Prostate gland (tissue), 2 donors: ENCODE results near the gene C14orf132. TPM values are rescaled to one million over a fixed set of nuclear protein-coding genes. Genes with fewer than 3 reads are reported as not detected.

Experiments
- DNase-seq: peaks from one replicate; pipeline ENCODE4 v3.0.0-alpha.2; 2019; ENCODE audit warnings: low spot score
- H3K27ac ChIP-seq, 2 donors: fragments of 200-600 bp; sonication (generic); 2 replicates each; pipeline ENCODE4 v1.5.1; 2017 to 2019
- H3K27me3 ChIP-seq: fragments of 200-600 bp; sonication (generic); replicated peaks from 2 replicates; pipeline ENCODE4 v1.5.1; 2019; ENCODE audit not compliant: insufficient read depth
- H3K36me3 ChIP-seq, 2 donors: fragments of 200-600 bp; sonication (generic); 1 replicate in 1 of 2; 2 replicates in 1 of 2; pipeline versions ENCODE4 v1.5.1 to v1.8.1; 2017 to 2019
- H3K4me1 ChIP-seq: fragments of 200-600 bp; sonication (generic); replicated peaks from 2 replicates; pipeline ENCODE4 v1.5.1; 2019
- H3K4me3 ChIP-seq, 2 donors: fragments of 200-600 bp; sonication (generic); 2 replicates each; pipeline ENCODE4 v1.5.1; 2017 to 2019
- H3K9me3 ChIP-seq: fragments of 200-600 bp; sonication (generic); 2 replicates; pipeline ENCODE4 v1.5.1; 2017
- CTCF ChIP-seq, 4 experiments: fragments of 200-600 bp in 2 of 4; fragments of 450-650 bp in 2 of 4; sonication (generic) in 2 of 4; IDR thresholded peaks; 1 replicate in 3 of 4; 2 replicates in 1 of 4; pipeline ENCODE4 v1.5.1; 2016 to 2019; ENCODE audit warnings: antibody characterized with exemption in 4 of 4, mild to moderate bottlenecking in 2 of 4, moderate library complexity in 2 of 4
- POLR2A ChIP-seq: fragments of 450-650 bp; IDR thresholded peaks from one replicate; pipeline ENCODE4 v1.6.1; 2016; ENCODE audit warnings: antibody characterized with exemption, mild to moderate bottlenecking
- POLR2AphosphoS5 ChIP-seq: sonication (generic); formaldehyde crosslinking; IDR thresholded peaks from one replicate; pipeline ENCODE4 v1.6.1; 2017; ENCODE audit warnings: antibody characterized with exemption
- WGBS: methylation state at CpG from one replicate; pipeline ENCODE4 v1.1.5; 2018; 5-methylcytosine and 5-hydroxymethylcytosine counted together
- intact Hi-C: fragments of 100-400 bp; cut with DNase I; formaldehyde crosslinking; loops from one replicate; pipeline ENCODE4 v1.14.2; 2022
- total RNA-seq, 2 donors: library from RNA; depleted of rRNA; stranded (reverse); fragments of >200 nt; gene quantifications; one replicate each; pipeline ENCODE4 v1.1.0, GENCODE V29; 2016

The C14orf132 gene
- total RNA-seq, 2 donors from 2014 or later: 6.6 to 7.8 TPM

DNA sequence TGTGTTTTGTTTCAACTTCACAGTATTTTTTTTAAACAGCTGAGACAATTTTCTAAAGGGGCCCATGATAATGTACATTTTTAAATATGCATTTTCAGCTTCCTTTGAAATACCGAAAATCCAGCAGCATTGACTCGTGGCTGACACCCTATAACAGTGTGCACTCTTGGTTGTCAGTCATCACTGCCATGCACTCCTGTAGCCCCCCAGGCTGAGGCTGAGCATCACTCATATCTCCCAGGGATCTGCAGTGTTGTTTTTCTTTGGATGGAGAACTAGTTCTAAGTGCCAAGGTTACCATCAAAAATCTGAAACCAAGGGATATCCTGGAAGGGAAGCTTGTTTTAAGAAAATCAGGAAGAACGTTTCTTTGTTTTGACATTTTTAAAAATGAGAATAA is 81.2 kb downstream of the C14orf132 start:
- no peaks in the 10 kb centered on the region for H3K4me1 ChIP-seq
- no peaks in the 10 kb centered on the region for H3K27me3 ChIP-seq
- TF ChIP-seq CTCF (IDR thresholded peaks at IDR 0.05) (no peak), POLR2AphosphoS5 (no peak), POLR2A (no peak)
- no peak overlapping the region for H3K4me3 ChIP-seq
- no peak overlapping the region for H3K27ac ChIP-seq
- intact Hi-C loops: no loop called here
- WGBS: 67% methylated on average over 3 of the region's 3 CpGs
- DNase-seq: no peak
- no peaks in the 10 kb centered on the region for H3K9me3 ChIP-seq
- H3K36me3 ChIP-seq: no peaks in the 10 kb centered on the region

DNA sequence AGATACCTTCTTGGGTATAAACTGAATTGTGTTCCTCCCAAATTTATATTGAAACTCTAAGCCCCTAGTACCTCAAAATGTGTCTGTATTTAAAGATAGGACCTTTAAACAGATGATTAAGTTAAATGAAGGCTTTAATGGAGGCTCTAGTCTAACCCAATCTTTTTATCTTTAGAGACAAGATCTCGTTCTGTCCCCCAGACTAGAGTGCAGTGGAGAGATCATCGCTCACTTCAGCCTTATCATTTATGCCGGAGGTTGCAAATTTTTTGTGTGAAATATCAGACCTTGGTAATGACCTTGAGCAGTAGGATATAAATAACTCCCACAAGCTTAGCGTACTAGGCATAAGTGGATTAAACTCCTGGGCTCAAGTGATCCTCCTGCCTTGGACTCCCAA is 81.8 kb downstream of the C14orf132 start:
- Histone ChIP-seq H3K4me3 (no peak overlapping the region), H3K27me3 (no peaks in the 10 kb centered on the region), H3K36me3 (no peaks in the 10 kb centered on the region), H3K4me1 (no peaks in the 10 kb centered on the region), H3K9me3 (no peaks in the 10 kb centered on the region), H3K27ac (no peak overlapping the region)
- intact Hi-C loops: no loop called here
- TF ChIP-seq POLR2AphosphoS5: no peak
- TF ChIP-seq CTCF (IDR thresholded peaks at IDR 0.05): no peak
- TF ChIP-seq POLR2A: no peak
- 86% methylated on average over 4 of the region's 4 CpGs for WGBS
- no peak for DNase-seq

DNA sequence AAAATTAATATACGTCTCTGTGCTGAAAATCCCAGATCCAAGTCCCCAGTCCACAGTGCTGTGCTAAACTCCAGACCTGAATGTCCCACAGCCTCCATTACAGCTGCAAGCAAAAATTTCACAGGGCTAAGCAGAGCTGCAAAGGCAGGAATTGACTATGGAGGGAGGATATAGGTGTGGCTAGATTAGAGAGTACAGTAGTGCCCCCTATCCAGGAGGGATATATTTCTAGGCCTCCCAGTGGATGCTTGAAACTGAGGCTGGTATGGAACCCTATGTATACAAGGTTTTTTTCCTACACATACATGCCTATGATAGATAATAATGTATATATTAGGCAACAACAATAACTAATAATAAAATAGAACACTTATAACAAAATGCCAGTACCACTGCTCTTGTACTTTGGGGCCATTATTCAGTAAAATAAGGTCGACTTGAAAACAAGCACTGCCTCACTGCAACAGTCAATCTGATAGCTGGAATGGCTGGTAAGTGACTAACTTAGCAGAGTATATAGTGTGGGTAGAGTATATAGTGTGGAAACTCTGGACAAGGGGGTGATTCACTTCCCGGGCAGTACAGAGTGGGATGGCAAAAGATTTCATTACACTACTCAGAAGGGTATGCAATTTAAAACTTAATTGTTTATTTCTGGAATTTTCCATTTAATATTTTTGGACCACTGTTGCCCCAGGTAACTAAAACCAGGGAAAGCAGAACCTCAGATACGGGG is 82.7 kb downstream of the C14orf132 start:
- intact Hi-C loops: no loop called here
- DNase-seq: no peak
- no peak overlapping the region for H3K27ac ChIP-seq
- H3K4me1 ChIP-seq: no peaks in the 10 kb centered on the region
- TF ChIP-seq POLR2AphosphoS5 (no peak), CTCF (IDR thresholded peaks at IDR 0.05) (no peak), POLR2A (no peak)
- WGBS: 85% methylated on average over 4 of the region's 4 CpGs
- H3K27me3 ChIP-seq: no peaks in the 10 kb centered on the region
- H3K36me3 ChIP-seq: no peaks in the 10 kb centered on the region
- H3K9me3 ChIP-seq: no peaks in the 10 kb centered on the region
- no peak overlapping the region for H3K4me3 ChIP-seq

DNA sequence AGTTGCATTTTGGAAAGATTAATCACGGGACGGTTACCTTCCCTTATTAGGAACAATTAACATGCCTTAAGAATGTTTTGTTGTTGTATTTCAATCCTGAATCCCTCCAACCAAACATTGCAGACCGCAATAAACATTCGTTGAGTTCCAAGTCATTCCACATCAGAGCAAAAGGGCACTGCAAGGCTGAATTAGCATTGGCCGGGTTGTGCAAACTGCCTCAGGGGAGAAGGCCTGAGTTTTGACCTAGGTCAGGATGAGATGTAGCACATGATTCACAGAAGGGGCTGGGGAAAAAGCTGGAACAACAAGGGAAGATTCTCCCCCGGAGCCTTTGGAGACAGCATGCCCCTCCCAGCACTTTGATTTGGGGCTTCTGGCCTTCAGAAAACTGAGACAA is 83.3 kb downstream of the C14orf132 start:
- WGBS: 56% methylated on average over 6 of the region's 6 CpGs
- no peak for DNase-seq
- TF ChIP-seq POLR2AphosphoS5 (no peak), POLR2A (no peak), CTCF (IDR thresholded peaks at IDR 0.05) (no peak)
- H3K4me1 ChIP-seq: no peaks in the 10 kb centered on the region
- no peak overlapping the region for H3K4me3 ChIP-seq
- no peaks in the 10 kb centered on the region for H3K27me3 ChIP-seq
- intact Hi-C loops: no loop called here
- no peaks in the 10 kb centered on the region for H3K36me3 ChIP-seq
- H3K9me3 ChIP-seq: no peaks in the 10 kb centered on the region
- H3K27ac ChIP-seq: no peak overlapping the region

DNA sequence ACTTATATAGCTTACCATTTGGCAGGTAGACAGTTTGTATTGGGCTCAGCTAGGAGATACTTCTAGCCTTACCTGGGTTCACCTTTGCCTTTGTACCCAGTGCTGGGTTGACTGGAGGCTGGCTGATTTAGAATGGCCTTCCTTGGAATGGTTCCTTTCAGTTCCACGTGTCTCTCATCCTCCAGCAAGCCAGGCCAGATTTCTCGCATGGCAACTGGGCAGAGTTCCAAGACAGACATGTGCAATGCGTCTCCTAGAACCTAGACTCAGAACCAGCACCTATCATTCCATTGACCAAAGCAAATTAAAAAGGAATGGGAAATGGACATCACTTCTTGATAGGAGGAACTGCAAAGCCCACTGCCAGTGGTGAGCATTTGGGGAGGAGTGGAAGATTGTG is 86.4 kb downstream of the C14orf132 start:
- Histone ChIP-seq H3K27me3 (no peaks in the 10 kb centered on the region), H3K4me1 (no peaks in the 10 kb centered on the region), H3K36me3 (no peaks in the 10 kb centered on the region), H3K27ac (no peak overlapping the region), H3K4me3 (no peak overlapping the region), H3K9me3 (no peaks in the 10 kb centered on the region)
- 11% methylated on average over 3 of the region's 3 CpGs for WGBS
- no peak for DNase-seq
- TF ChIP-seq POLR2A: no peak
- TF ChIP-seq POLR2AphosphoS5: no peak
- TF ChIP-seq CTCF (IDR thresholded peaks at IDR 0.05): no peak
- intact Hi-C loops: no loop called here
